GM12873 (cell line): ENCODE measurements around the gene RNU1-3.

Experiments used
- CTCF ChIP-seq: IDR thresholded peaks from 2 replicates; pipeline ENCODE4 v1.5.1; 2012; ENCODE audit warnings: low read depth, mild to moderate bottlenecking, moderate library complexity, low read length, control low read depth; ENCODE audit not compliant: insufficient read depth; ENCODE audit errors: missing control alignments

The RNU1-3 gene

GRCh38 chr1:16618719-16619118 lies 48.0 kb downstream of the RNU1-3 start:
- TF ChIP-seq CTCF = no peak

- TF ChIP-seq CTCF = no peak
Observed at GRCh38 chr1:16617778-16618580, 48.8 kb downstream of the RNU1-3 start.

- no peak for TF ChIP-seq CTCF
Observed at GRCh38 chr1:16617114-16617631, 49.6 kb downstream of the RNU1-3 start.
